Measurements from ENCODE around the gene SH3BP4. TPM values are rescaled to one million over a fixed set of nuclear protein-coding genes. Genes with fewer than 3 reads are reported as not detected.

Gene SH3BP4
- total and polyA plus RNA-seq, 2 of the 8 experiments (the other 6 are each of a cell fraction or from before 2014, with no cell fraction given) = 28.3 to 35.4 TPM

GRCh38 chr2:234964631-234965461 lies 13.0 kb downstream of the SH3BP4 start:
- no peak overlapping the region for H3K4ac ChIP-seq (replicated peaks; ENCODE audit: insufficient read length, low read depth, low read length)
- no peak overlapping the region for H3K56ac ChIP-seq (replicated peaks; ENCODE audit: insufficient read length, low read depth, low read length)
- H3K27me3 ChIP-seq (replicated peaks in 1 of 4; ENCODE audit: control insufficient read depth in 3 of 4, extremely low read depth in 1 of 4, insufficient read depth in 3 of 4, low read length in 3 of 4) = no peaks in the 10 kb centered on the region
- no peak overlapping the region for H2BK120ac ChIP-seq (replicated peaks; ENCODE audit: low read depth, low read length)
- peaks cover 0 to 2% (median 0%) of the 10 kb centered on the region in 4 experiments; a peak in 2 of 8 replicates for H3K36me3 ChIP-seq (ENCODE audit: control insufficient read depth in 2 of 4, insufficient read depth in 4 of 4, low read length in 3 of 4)
- H4K8ac ChIP-seq (ENCODE audit: extremely low read depth, insufficient read depth, low read length) = no peak overlapping the region
- no peak overlapping the region for H4K91ac ChIP-seq (replicated peaks; ENCODE audit: insufficient read length, low read length)
- H3K79me2 ChIP-seq (ENCODE audit: control insufficient read depth in 1 of 2, insufficient read depth in 2 of 2, low read length in 2 of 2) = peaks cover 33 to 98% of the 10 kb centered on the region in 2 experiments
- no peak overlapping the region for H2BK20ac ChIP-seq (ENCODE audit: low read length)
- WGBS, 2 experiments (ENCODE audit: extremely low coverage in 1 of 2, insufficient coverage in 1 of 2, insufficient read length in 1 of 2, insufficient replicate concordance in 2 of 2, low coverage in 1 of 2, low lambda C conversion rate in 2 of 2, missing lambda C conversion rate in 1 of 2) = 73% methylated on average over 18 of the region's 18 CpGs; no CpG with 5 or more reads in 1 of the 2 experiments
- DNase-seq (ENCODE audit: low read depth in 1 of 2, low spot score in 2 of 2) = no peak
- H2AFZ ChIP-seq (ENCODE audit: low read length) = no peak overlapping the region
- H3K4me3 ChIP-seq (ENCODE audit: extremely low read depth in 1 of 4, insufficient read depth in 2 of 4, low read depth in 3 of 4, low read length in 4 of 4) = no peak overlapping the region
- H2BK5ac ChIP-seq (ENCODE audit: low read depth, low read length) = no peak overlapping the region
- H4K20me1 ChIP-seq (replicated peaks in 1 of 2; ENCODE audit: control insufficient read depth in 1 of 2, insufficient read depth in 2 of 2, low read length in 2 of 2) = peaks cover 38 to 41% of the 10 kb centered on the region in 2 experiments
- H3K27ac ChIP-seq (ENCODE audit: low read depth, low read length) = no peak overlapping the region
- H3K4me1 ChIP-seq (replicated peaks in 1 of 4; ENCODE audit: control insufficient read depth in 3 of 4, insufficient read depth in 4 of 4, low read length in 3 of 4) = peaks cover 5 to 29% (median 16%) of the 10 kb centered on the region in 4 experiments
- ChIA-PET CTCF (ENCODE audit: partially characterized antibody) (no interaction called here), POLR2A (ENCODE audit: partially characterized antibody) (interaction anchor here (0.6 kb wide), 1 partner anchor 14 kb away, joined by 3 read pairs; no protein-coding TSS in a partner anchor)
- H3K18ac ChIP-seq (ENCODE audit: extremely low read depth, low read length) = no peak overlapping the region
- H3K9ac ChIP-seq (replicated peaks in 1 of 4; ENCODE audit: extremely low read depth in 1 of 4, low read depth in 3 of 4, low read length in 3 of 4) = no peak overlapping the region
- no peak overlapping the region for H2BK15ac ChIP-seq (ENCODE audit: low read length)
- no peak overlapping the region for H4K5ac ChIP-seq (ENCODE audit: insufficient read length, low read depth, low read length)
- no peak overlapping the region for H3K23ac ChIP-seq (ENCODE audit: insufficient read length)
- H3K79me1 ChIP-seq (ENCODE audit: low read depth, low read length) = peaks cover 36% of the 10 kb centered on the region
- no peak overlapping the region for H3K14ac ChIP-seq (ENCODE audit: insufficient read length)
- no peak overlapping the region for H3K4me2 ChIP-seq (ENCODE audit: insufficient read depth in 1 of 2, low read depth in 2 of 2, low read length in 2 of 2)
- no peak overlapping the region for H2AK5ac ChIP-seq (ENCODE audit: low read depth, low read length)
- FAIRE-seq = no peak
- no peak overlapping the region for H2BK12ac ChIP-seq (ENCODE audit: low read depth, low read length)
- peaks cover 3% of the 10 kb centered on the region; the same call in 1 of the 2 replicates for H3K23me2 ChIP-seq (ENCODE audit: low read depth, low read length)
- no peaks in the 10 kb centered on the region for H3K9me3 ChIP-seq (ENCODE audit: insufficient read depth in 2 of 2, low read depth in 1 of 2, low read length in 1 of 2)
- TF ChIP-seq TBP (IDR thresholded peaks at IDR 0.05; ENCODE audit: low read depth, low read length) (no peak), GTF2F1 (IDR thresholded peaks at IDR 0.05; ENCODE audit: borderline replicate concordance, low read depth, low read length) (no peak), GABPA (IDR thresholded peaks at IDR 0.05; ENCODE audit: borderline replicate concordance, insufficient read depth, low read length) (no peak), SIRT6 (IDR thresholded peaks at IDR 0.05; ENCODE audit: low read length) (no peak), CTBP2 (IDR thresholded peaks at IDR 0.05; ENCODE audit: borderline replicate concordance, insufficient read depth, insufficient read length, low read length) (no peak), SP1 (IDR thresholded peaks at IDR 0.05; ENCODE audit: low read depth, low read length) (no peak), CTCF (IDR thresholded peaks at IDR 0.05; ENCODE audit: control extremely low read depth in 1 of 3, insufficient read depth in 1 of 3, low read depth in 1 of 3, low read length in 3 of 3) (no peak), POLR2AphosphoS5 (IDR thresholded peaks at IDR 0.05; ENCODE audit: low read depth, low read length) (no peak), ZNF274 (IDR thresholded peaks at IDR 0.05; ENCODE audit: borderline replicate concordance, extremely low read depth, low read length) (no peak), CHD1 (IDR thresholded peaks at IDR 0.05; ENCODE audit: low read depth, low read length) (no peak)
